Thymus (tissue), 11 donors: ENCODE measurements around the gene FAM168A. TPM values are rescaled to one million over a fixed set of nuclear protein-coding genes. Genes with fewer than 3 reads are reported as not detected.
A peak's percentile ranks its signal among the peaks of the same experiment; 100 is the strongest.

Source experiments
- DNase-seq, 9 donors: peaks; one replicate each; pipeline ENCODE4 v3.0.0-alpha.2; 2013; ENCODE audit warnings: low spot score in 9 of 9, low read depth in 6 of 9, missing footprints in 1 of 9
- H3K27ac ChIP-seq, 2 donors: one replicate each; pipeline ENCODE4 v1.5.1; 2013; ENCODE audit warnings: control low read depth in 1 of 2, low read depth in 1 of 2, low read length in 1 of 2, mild to moderate bottlenecking in 1 of 2, moderate library complexity in 1 of 2
- H3K27me3 ChIP-seq, 2 donors: one replicate each; pipeline ENCODE4 v1.5.1; 2013; ENCODE audit warnings: low read length in 1 of 2; ENCODE audit not compliant: control insufficient read depth in 2 of 2, insufficient read depth in 1 of 2
- H3K36me3 ChIP-seq, 2 donors: one replicate each; pipeline ENCODE4 v1.5.1; 2013; ENCODE audit warnings: low read length in 1 of 2, mild to moderate bottlenecking in 1 of 2, moderate library complexity in 1 of 2; ENCODE audit not compliant: control insufficient read depth in 2 of 2, insufficient read depth in 2 of 2
- H3K4me1 ChIP-seq, 2 donors: one replicate each; pipeline ENCODE4 v1.5.1; 2013; ENCODE audit warnings: low read length in 2 of 2; ENCODE audit not compliant: control insufficient read depth in 2 of 2, insufficient read depth in 2 of 2
- H3K4me3 ChIP-seq, 2 donors: one replicate each; pipeline ENCODE4 v1.5.1; 2013; ENCODE audit warnings: low read length in 2 of 2, control low read depth in 1 of 2, mild to moderate bottlenecking in 1 of 2
- H3K9me3 ChIP-seq, 2 donors: one replicate each; pipeline ENCODE4 v1.5.1; 2013; ENCODE audit warnings: low read length in 1 of 2, mild to moderate bottlenecking in 1 of 2; ENCODE audit not compliant: control insufficient read depth in 2 of 2, insufficient read depth in 1 of 2
- WGBS: extraction: QIAGEN DNeasy Blood & Tissue Kit; methylation state at CpG from one replicate; pipeline ENCODE4 v1.1.7; 2013; 5-methylcytosine and 5-hydroxymethylcytosine counted together
- polyA plus RNA-seq: library from polyadenylated mRNA; stranded (reverse); fragments of 200-250 nt; gene quantifications from one replicate; pipeline ENCODE4 v1.2.3, GENCODE V29; 2013
- total RNA-seq: library from RNA; stranded (reverse); fragments of 120-200 nt; gene quantifications from one replicate; pipeline ENCODE4 v1.2.4, GENCODE V29; 2013
- donor health status: healthy.

Gene FAM168A
- total and polyA plus RNA-seq, 2 donors, result 6.8 to 9.7 TPM

GRCh38 chr11:73520353-73521061 is 77.4 kb downstream of the FAM168A start:
- Histone ChIP-seq H3K4me3 (no peak overlapping the region), H3K36me3 (no peaks in the 10 kb centered on the region), H3K27ac (no peak overlapping the region), H3K27me3 (no peaks in the 10 kb centered on the region), H3K9me3 (peaks cover 0 to 5% of the 10 kb centered on the region in 2 donors), H3K4me1 (peaks cover 5 to 7% of the 10 kb centered on the region in 2 donors)
- peak in 1 of 9 donors; percentile 35 for DNase-seq
- 2% methylated on average over 2 of the region's 2 CpGs for WGBS

GRCh38 chr11:73519266-73519665 is 78.6 kb downstream of the FAM168A start:
- DNase-seq, result no peak
- no peaks in the 10 kb centered on the region for H3K36me3 ChIP-seq
- H3K4me1 ChIP-seq, result peaks cover 5 to 7% of the 10 kb centered on the region in 2 donors
- no peaks in the 10 kb centered on the region for H3K27me3 ChIP-seq
- H3K27ac ChIP-seq, result no peak overlapping the region
- peaks cover 0 to 5% of the 10 kb centered on the region in 2 donors for H3K9me3 ChIP-seq
- H3K4me3 ChIP-seq, result no peak overlapping the region

- no peak overlapping the region for H3K4me3 ChIP-seq
- DNase-seq, result no peak
- H3K9me3 ChIP-seq, result no peaks in the 10 kb centered on the region
- H3K27me3 ChIP-seq, result no peaks in the 10 kb centered on the region
- H3K4me1 ChIP-seq, result peaks cover 5 to 7% of the 10 kb centered on the region in 2 donors
- H3K36me3 ChIP-seq, result no peaks in the 10 kb centered on the region
- no peak overlapping the region for H3K27ac ChIP-seq
- 98% methylated on average over 1 of the region's 1 CpG for WGBS
These were observed 79.7 kb downstream of the FAM168A start for GRCh38 chr11:73518195-73518594.

- Histone ChIP-seq H3K9me3 (no peaks in the 10 kb centered on the region), H3K27me3 (no peaks in the 10 kb centered on the region), H3K4me1 (peaks cover 3 to 4% of the 10 kb centered on the region in 2 donors), H3K27ac (no peak overlapping the region), H3K4me3 (no peak overlapping the region), H3K36me3 (no peaks in the 10 kb centered on the region)
- no peak for DNase-seq
These were observed 81.8 kb downstream of the FAM168A start for GRCh38 chr11:73516080-73516479.

- no peak overlapping the region for H3K27ac ChIP-seq
- H3K9me3 ChIP-seq, result no peaks in the 10 kb centered on the region
- no peaks in the 10 kb centered on the region for H3K36me3 ChIP-seq
- H3K27me3 ChIP-seq, result no peaks in the 10 kb centered on the region
- over 99% methylated on average over 2 of the region's 2 CpGs for WGBS
- no peak for DNase-seq
- H3K4me1 ChIP-seq, result no peaks in the 10 kb centered on the region
- no peak overlapping the region for H3K4me3 ChIP-seq
These were observed 84.2 kb downstream of the FAM168A start for GRCh38 chr11:73513707-73514106.

- DNase-seq, result no peak
- Histone ChIP-seq H3K4me3 (no peak overlapping the region), H3K27me3 (no peaks in the 10 kb centered on the region), H3K9me3 (no peaks in the 10 kb centered on the region), H3K27ac (no peak overlapping the region), H3K36me3 (no peaks in the 10 kb centered on the region), H3K4me1 (no peaks in the 10 kb centered on the region)
- 98% methylated on average over 4 of the region's 4 CpGs for WGBS
These were observed 87.0 kb downstream of the FAM168A start for GRCh38 chr11:73510877-73511276.

- Histone ChIP-seq H3K36me3 (no peaks in the 10 kb centered on the region), H3K27ac (no peak overlapping the region), H3K4me1 (no peaks in the 10 kb centered on the region), H3K27me3 (no peaks in the 10 kb centered on the region), H3K4me3 (no peak overlapping the region), H3K9me3 (no peaks in the 10 kb centered on the region)
- WGBS, result 98% methylated on average over 4 of the region's 4 CpGs
- DNase-seq, result no peak
These were observed 87.8 kb downstream of the FAM168A start for GRCh38 chr11:73510106-73510505.

- DNase-seq, result no peak
- Histone ChIP-seq H3K4me1 (no peaks in the 10 kb centered on the region), H3K36me3 (no peaks in the 10 kb centered on the region), H3K4me3 (no peak overlapping the region), H3K9me3 (no peaks in the 10 kb centered on the region), H3K27me3 (no peaks in the 10 kb centered on the region), H3K27ac (no peak overlapping the region)
- WGBS, result 91% methylated on average over 1 of the region's 1 CpG
These were observed 88.7 kb downstream of the FAM168A start for GRCh38 chr11:73509188-73509587.

GRCh38 chr11:73508243-73509176 is 89.4 kb downstream of the FAM168A start:
- Histone ChIP-seq H3K4me1 (no peaks in the 10 kb centered on the region), H3K27me3 (no peaks in the 10 kb centered on the region), H3K4me3 (no peak overlapping the region), H3K36me3 (no peaks in the 10 kb centered on the region), H3K27ac (no peak overlapping the region), H3K9me3 (no peaks in the 10 kb centered on the region)
- WGBS, result 98% methylated on average over 10 of the region's 10 CpGs
- no peak for DNase-seq
